DMS 273 (cell line): ENCODE data around the gene USF2.
A peak's percentile ranks its signal among the peaks of the same experiment; 100 is the strongest.

Experiments
- DNase-seq: peaks from one replicate; lab custom pipeline; 2025; ENCODE audit not compliant: unreplicated experiment; lab: John Stamatoyannopoulos, UW

The USF2 gene

DNA sequence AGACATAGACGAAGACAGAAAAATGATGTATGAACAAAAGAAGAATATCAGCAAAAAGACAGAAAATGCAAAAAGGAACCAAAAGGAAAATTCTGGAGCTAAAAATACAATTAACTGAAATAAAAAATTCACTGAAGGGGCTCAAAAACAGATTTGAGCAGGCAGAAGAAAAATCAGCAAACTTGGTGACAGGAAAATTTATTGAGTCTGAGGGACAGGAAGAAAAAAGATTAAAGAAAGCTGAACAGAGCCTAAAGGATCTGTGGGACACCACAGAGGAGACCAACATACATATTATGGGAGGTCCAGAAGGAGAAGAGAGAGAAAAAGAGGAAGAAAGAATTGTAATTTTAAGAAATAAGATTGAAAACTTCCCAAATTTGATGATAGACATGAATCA is 27.3 kb upstream of the USF2 start:
- DNase-seq: no peak

GRCh38 chr19:35246466-35247092 is 22.2 kb upstream of the USF2 start:
- no peak for DNase-seq

DNA sequence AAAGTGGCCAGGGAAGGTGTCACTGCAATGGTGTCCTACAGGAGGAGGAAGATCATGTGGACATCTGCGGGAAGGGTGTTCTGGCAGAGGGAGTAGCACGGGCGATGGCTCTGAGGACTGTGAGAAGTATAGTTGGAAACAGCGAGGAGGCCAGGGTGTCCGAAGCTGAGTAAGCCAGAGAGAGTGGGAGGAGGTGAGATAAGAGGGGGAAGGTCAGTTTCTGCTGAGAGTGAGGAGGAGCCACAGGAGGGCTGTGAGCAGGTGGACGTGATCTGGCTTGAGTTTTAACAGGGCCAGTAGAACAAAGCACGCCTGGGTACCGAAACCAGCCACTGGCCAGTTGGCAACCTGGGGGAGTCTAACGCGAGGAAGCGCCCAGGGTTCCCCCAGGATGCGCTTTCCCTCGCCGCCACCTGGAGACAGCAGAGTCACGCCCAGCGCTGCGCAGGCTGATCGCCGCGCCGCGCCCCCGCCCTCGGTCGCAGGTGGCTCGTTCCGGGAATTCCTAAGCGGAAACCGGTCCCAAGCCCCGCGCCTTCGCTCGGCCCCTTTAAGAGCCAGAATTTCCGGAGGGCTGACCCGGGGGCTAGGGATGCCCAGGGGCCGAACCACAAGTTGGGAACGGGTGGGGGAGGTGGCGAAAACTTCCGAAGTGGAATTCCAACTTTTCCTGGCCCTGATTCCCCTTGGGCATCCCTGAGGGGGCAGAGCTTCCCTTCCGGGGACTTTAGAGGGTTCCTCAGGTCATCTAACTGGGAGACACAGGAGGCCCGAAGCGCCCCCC is 21.0 kb upstream of the USF2 start:
- DNase-seq: peak; percentile 72

GRCh38 chr19:35248310-35249145 is 20.2 kb upstream of the USF2 start, which contains the start of gene LSR:
Gene LSR, plus strand, starts transcription at chr19:35249002. Its CDS starts 21 bp downstream, at chr19:35249023.
- DNase-seq: peak; percentile 52

GRCh38 chr19:35249146-35249847 is 19.5 kb upstream of the USF2 start:
- peak; percentile 28 for DNase-seq

DNA sequence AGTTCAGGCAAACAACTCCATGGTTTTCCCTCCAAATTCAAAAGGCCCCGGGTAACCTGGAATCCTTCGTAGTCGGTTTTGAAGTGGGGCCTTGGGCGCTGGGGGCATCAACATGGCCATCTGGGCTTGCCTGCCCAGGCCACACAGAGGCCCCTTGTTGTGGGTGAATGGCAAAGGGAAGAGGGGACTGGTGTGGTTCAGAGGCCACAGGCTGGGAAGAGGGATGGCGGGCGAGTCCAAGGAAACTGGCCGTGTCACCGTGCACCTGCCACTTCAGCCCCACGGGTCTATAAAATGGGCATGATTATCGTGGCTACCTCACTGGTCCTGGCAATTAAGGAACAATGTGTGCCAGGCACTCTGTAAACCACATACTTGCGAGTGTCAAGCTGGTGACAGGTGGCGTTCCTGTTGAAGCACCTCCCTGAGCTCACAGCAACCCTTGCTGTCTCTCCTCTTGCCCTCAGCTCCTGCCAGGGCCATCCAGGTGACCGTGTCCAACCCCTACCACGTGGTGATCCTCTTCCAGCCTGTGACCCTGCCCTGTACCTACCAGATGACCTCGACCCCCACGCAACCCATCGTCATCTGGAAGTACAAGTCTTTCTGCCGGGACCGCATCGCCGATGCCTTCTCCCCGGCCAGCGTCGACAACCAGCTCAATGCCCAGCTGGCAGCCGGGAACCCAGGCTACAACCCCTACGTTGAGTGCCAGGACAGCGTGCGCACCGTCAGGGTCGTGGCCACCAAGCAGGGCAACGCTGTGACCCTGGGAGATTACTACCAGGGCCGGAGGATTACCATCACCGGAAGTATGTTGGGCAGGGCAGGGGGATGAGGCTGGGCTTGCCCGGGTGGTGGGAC is 18.7 kb upstream of the USF2 start:
- no peak for DNase-seq

DNA sequence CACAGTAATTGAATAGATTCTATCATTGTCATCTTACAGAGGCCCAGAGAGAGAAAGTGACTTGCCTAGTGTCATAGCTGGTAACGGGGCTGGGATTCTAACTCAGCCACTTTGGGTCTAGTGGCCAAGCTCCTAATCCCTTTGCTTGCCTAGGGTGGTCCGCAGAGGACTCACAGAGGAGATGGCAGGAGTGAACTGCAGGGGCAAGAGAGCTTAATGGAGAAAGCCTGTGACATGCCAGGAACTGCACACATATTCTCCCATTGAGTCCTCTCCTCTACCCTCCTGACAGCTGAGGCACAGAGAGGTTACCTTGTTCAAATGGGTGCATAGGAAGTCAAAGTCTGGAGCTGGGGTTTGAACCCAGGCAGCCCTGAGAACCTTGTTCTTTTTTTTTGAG is 17.3 kb upstream of the USF2 start:
- no peak for DNase-seq

DNA sequence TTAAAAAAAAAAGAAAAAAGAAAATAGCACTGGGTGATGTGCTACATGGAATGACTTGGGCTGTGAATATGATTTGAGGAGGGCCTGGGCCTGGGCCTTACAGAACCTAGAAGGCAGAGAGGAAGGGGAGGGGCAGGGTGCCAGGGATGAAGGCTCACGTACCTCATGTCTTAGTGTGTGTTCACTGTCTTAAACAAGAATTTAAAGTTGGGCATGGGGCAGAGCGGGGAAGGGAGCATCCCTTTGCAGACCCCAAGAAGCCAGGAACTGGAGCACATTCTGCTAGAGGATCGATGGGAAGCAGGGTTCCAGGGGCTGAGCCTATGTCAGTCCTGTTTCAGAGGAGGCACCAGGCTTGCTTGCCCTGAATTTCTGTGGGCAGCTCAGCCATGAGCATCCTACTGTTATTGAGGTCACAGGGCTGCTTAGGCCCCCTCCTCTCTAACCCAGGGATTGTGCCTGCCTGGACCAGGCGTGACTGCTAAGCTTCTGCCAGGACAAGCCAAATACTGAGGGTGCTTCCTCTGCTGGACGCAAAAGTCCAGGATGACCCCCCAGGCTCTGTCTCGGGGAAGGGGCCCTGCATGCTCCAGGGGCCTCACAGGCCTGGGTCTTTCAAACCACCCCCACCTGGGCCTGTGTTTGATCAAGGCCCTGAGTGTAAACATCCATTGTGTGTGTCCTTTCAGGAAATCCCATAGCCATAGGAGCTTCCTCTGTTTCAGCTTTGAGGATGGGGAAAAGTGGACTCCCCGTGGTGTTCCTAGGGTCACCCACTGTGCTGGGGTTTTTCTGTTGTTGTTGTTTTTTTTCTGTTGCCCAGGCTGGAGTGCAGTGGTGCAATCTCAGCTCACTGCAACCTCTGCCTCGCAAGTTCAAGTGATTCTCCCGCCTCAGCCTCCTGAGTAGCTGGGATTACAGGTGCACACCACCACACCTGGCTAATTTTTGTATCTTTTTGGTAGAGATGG is 15.2 kb upstream of the USF2 start:
- DNase-seq: no peak

DNA sequence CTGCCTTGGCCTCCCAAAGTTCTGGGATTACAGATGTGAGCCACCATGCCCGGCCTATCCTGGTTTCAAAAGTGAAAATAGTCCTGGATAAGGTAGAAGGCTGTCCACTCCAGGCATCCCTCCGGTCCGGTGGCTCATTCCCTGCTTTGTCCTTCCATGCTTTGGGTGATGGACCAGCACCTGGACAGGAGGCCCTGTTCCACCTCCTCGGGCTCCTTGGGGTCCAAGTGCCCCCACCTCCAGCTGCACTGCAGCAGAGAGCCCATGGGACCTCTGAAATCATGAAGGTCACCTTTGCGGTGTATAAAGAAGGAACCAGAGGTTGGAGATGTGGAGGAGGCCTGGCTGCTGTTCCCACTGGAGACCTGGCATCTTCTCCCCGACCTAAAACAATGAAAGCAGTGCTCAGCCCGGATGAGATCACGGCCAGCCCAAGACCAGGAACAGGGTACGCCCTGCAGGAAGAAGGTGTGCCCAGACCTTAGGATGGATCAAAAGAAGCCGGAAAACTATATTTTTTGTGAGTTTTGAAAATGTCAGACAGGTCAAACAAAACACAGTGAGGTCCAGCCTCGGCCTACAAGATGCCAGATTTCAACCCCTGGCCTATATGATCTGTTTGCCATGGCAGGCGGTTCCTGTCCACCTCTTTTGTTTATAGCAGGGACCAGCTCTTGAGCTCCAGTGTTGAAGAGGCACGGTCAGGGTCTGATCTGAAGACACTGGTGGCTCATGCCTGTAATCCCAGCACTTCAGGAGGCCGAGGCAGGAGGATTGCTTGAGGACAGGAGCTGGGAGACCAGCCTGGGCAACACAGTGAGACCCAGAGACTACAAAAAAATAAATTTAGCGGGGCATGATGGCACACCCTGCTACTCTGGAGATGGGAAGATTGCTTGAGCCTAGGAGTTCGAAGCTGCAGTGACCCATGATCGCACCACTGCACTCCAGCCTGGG is 14.1 kb upstream of the USF2 start:
- no peak for DNase-seq

GRCh38 chr19:35256566-35256965 is 12.2 kb upstream of the USF2 start:
- no peak for DNase-seq

DNA sequence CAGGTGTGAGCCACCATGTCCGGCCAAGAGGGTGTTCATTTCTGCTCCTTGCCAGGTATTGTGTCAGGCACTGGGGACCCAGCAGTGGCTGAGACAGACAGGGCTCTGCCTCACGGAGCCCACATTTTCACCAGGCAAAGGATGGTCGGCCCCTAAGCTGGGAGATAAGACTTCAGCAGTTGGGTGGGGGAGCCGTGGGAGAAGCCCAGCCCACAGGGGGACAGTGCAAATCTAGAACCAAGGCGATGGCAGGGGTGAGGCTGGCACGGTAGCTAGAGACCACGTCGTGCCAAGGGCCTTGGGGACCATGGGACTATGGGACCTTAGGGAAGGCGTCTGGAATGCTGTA is 11.7 kb upstream of the USF2 start:
- no peak for DNase-seq

DNA sequence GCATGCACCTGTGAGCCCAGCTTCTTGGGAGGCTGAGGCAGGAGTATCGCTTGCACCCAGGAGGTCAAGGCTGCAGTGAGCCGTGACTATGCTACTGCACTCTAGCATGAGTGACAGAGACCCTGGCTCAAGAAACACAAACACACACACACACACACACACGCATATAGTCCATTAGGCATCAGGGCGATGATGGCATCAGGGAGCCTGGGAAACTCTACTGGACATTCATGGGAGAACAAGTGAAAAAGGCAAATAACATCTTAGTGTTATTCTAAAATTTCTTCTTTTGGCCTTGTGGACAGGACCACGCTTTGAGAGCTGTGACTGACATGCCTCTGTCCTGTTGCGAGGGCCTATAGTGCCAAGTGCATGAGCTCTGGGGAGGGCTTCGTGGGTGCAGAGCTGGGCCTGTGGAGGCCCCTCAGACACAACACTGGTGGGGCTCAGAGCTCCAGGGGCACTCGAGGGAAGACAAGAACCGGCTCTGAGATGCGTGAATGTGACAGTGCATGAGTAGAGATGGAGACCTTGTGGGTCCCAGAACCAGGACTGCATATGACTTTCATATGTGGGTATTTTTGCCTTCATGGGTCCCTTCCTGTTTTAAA is 8.0 kb upstream of the USF2 start:
- no peak for DNase-seq

- no peak for DNase-seq
These were observed 7.2 kb upstream of the USF2 start for GRCh38 chr19:35261356-35262100.

GRCh38 chr19:35262101-35262761 is 6.5 kb upstream of the USF2 start:
- DNase-seq: peak; percentile 70

- DNase-seq: no peak
These were observed 4.3 kb upstream of the USF2 start for GRCh38 chr19:35264268-35265125.
